B cell (primary cell): ENCODE results near the gene CTIF.

Experiments used
- EZH2 ChIP-seq: IDR thresholded peaks from 2 replicates; pipeline ENCODE4 v1.6.1; 2012; ENCODE audit warnings: borderline replicate concordance, low read depth, mild to moderate bottlenecking, moderate library complexity, low read length; ENCODE audit not compliant: insufficient read depth, poor library complexity, severe bottlenecking
- TF ChIP-seq, protein P1 (sequence below): fragments of 200-600 bp; IDR thresholded peaks from one replicate; pipeline ENCODE4 v1.8.0; 2022; ENCODE audit warnings: antibody characterized with exemption, mild to moderate bottlenecking

DNA sequence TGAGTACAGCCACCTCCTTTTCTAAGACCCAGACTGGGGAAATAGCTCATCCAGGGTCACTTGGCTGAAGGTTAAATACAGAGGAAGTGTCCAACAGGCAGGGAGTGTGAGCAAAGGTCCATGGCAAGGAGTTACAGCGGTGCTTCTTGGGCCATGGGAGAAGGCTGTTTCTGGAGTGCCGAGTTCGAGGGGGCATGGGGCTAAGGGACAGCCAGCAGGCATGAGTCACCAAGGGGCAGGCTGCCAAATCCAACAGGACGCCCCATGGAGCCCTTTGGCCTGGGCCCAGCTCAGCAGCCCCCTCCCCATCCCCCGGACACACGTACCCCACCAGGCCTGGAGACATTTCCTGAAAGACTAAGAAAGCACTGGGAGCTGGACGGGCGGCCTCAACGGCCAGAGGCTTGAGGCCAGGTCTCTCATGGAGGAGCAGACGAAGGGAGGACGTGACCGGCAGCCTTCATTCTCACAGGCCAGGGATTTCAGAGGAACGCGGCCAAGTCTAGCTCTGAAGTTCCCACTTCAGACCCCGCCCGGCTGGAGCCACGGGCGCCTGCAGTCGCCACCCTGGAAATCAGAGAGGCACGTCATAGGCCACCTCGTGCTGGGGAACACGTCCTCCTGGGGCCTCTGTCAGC lies 251.5 kb downstream of the CTIF start:
- TF ChIP-seq, protein P1, sequence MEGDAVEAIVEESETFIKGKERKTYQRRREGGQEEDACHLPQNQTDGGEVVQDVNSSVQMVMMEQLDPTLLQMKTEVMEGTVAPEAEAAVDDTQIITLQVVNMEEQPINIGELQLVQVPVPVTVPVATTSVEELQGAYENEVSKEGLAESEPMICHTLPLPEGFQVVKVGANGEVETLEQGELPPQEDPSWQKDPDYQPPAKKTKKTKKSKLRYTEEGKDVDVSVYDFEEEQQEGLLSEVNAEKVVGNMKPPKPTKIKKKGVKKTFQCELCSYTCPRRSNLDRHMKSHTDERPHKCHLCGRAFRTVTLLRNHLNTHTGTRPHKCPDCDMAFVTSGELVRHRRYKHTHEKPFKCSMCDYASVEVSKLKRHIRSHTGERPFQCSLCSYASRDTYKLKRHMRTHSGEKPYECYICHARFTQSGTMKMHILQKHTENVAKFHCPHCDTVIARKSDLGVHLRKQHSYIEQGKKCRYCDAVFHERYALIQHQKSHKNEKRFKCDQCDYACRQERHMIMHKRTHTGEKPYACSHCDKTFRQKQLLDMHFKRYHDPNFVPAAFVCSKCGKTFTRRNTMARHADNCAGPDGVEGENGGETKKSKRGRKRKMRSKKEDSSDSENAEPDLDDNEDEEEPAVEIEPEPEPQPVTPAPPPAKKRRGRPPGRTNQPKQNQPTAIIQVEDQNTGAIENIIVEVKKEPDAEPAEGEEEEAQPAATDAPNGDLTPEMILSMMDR: no peak
- TF ChIP-seq EZH2: no peak
